GM06990 (cell line): ENCODE measurements around the gene SLC25A41.

ENCODE experiments used
- DNase-seq: peaks from one replicate; pipeline ENCODE4 v3.0.0-alpha.2; 2011; ENCODE audit not compliant: insufficient read length; ENCODE audit errors: extremely low read depth
- H3K27me3 ChIP-seq: replicated peaks from 2 replicates; pipeline ENCODE4 v1.6.0; 2011; ENCODE audit warnings: low read length; ENCODE audit not compliant: control insufficient read depth, insufficient read depth
- H3K36me3 ChIP-seq: 2 replicates; pipeline ENCODE4 v1.5.1; 2011; ENCODE audit warnings: low read length; ENCODE audit not compliant: control insufficient read depth, insufficient read depth
- H3K4me3 ChIP-seq: replicated peaks from 2 replicates; pipeline ENCODE4 v1.5.1; 2011; ENCODE audit warnings: low read depth, mild to moderate bottlenecking, control low read depth, low read length
- TF ChIP-seq, protein P1 (sequence below): IDR thresholded peaks from 2 replicates; pipeline ENCODE4 v1.5.1; 2011; ENCODE audit warnings: low read length, control low read depth, mild to moderate bottlenecking, inconsistent platforms; ENCODE audit not compliant: insufficient read depth, poor library complexity, severe bottlenecking

Gene SLC25A41

DNA sequence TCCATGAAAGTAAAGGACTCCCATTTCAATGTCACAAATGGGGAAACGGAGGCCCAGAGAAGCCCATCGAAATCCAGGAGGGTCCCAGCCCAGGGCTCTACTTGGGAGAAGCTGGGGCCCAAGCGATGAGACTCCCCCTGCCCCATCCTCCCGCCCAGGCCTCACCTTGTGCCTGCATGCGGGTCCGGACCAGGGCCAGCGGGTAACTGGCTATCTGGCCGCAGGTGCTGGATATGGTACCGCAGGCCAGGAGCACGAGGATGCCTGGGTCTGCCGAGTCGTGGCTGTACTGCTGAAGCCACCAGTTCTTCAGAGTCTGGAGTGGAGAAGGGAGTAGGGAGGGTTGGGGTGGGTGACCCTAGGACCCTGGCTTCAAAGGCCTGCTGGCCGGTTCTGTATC is 10.4 kb upstream of the SLC25A41 start:
- DNase-seq: no peak
- no peak overlapping the region for H3K4me3 ChIP-seq
- TF ChIP-seq, protein P1, sequence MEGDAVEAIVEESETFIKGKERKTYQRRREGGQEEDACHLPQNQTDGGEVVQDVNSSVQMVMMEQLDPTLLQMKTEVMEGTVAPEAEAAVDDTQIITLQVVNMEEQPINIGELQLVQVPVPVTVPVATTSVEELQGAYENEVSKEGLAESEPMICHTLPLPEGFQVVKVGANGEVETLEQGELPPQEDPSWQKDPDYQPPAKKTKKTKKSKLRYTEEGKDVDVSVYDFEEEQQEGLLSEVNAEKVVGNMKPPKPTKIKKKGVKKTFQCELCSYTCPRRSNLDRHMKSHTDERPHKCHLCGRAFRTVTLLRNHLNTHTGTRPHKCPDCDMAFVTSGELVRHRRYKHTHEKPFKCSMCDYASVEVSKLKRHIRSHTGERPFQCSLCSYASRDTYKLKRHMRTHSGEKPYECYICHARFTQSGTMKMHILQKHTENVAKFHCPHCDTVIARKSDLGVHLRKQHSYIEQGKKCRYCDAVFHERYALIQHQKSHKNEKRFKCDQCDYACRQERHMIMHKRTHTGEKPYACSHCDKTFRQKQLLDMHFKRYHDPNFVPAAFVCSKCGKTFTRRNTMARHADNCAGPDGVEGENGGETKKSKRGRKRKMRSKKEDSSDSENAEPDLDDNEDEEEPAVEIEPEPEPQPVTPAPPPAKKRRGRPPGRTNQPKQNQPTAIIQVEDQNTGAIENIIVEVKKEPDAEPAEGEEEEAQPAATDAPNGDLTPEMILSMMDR: no peak
- H3K36me3 ChIP-seq: peaks cover 11% of the 10 kb centered on the region
- H3K27me3 ChIP-seq: no peaks in the 10 kb centered on the region

DNA sequence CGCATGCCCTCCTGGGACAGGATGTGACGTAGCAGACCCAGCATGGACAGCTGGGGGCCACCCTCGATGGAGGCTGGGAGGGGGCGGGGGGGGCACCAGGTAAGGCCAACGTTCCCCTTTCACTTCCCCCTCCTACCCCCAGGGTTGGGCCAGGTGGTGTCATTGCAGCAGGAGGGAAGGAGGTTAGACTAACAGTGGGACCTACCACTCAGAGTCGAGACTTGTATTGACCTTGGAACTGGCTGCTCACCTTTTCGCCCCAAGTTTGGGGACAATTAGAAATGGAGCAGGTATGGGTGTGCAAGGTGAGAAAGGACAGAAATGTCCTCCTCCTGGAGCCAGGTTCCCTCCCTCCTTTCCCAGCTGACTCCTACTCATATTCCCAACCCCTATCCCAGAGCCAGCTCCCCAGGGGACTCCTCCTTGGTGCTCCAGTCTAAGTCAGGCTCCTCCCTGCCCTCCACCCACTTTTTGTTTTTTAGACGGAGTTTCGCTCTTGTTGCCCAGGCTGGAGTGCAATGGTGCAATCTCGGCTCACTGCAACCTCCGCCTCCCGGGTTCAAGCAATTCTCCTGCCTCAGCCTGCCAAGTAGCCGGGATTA is 8.6 kb upstream of the SLC25A41 start:
- H3K27me3 ChIP-seq: no peaks in the 10 kb centered on the region
- no peak for DNase-seq
- H3K36me3 ChIP-seq: peaks cover 10% of the 10 kb centered on the region
- no peak overlapping the region for H3K4me3 ChIP-seq
- TF ChIP-seq, protein P1: no peak

DNA sequence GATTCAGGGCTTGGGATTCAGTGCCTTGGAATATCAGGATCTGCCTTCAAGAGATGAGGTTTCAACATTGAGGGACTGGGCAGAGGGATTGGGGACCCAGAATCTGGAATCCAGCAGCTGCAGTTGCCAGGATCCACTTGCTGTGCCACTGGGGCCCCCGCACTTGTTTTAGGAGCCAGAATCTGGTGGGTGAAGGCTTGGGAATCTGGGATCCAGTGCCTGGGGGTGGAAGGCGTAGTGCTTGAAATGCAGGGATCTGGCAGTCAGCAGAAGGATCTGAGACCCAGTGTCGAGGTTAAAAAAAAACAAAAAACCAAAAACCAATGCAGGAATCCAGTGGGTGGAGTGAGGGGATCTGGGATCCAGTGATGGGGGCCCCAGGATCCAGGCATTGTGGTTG is 7.3 kb upstream of the SLC25A41 start:
- TF ChIP-seq, protein P1: no peak
- DNase-seq: no peak
- Histone ChIP-seq H3K27me3 (no peaks in the 10 kb centered on the region), H3K36me3 (peaks cover 10% of the 10 kb centered on the region), H3K4me3 (no peak overlapping the region)

DNA sequence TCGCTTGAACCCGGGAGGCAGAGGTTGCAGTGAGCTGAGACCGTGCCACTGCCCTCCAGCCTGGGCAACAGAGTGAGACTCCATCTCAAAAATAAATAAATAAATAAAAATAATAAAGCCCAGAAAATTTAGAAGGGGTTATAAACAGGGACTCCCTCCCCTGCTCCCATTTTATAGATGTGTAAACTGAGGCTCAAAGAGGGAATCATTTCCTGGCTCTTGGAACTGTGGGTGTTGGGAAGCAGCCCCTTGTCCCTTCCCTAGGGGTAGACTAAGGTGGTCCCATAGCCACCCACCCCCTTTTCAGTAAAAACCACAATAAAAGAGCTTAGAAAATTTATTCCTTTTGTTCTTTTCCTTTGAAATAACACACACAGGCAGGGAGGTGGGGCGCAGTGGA is 6.2 kb upstream of the SLC25A41 start:
- Histone ChIP-seq H3K4me3 (no peak overlapping the region), H3K27me3 (no peaks in the 10 kb centered on the region), H3K36me3 (peaks cover 8% of the 10 kb centered on the region)
- DNase-seq: no peak
- TF ChIP-seq, protein P1: no peak

DNA sequence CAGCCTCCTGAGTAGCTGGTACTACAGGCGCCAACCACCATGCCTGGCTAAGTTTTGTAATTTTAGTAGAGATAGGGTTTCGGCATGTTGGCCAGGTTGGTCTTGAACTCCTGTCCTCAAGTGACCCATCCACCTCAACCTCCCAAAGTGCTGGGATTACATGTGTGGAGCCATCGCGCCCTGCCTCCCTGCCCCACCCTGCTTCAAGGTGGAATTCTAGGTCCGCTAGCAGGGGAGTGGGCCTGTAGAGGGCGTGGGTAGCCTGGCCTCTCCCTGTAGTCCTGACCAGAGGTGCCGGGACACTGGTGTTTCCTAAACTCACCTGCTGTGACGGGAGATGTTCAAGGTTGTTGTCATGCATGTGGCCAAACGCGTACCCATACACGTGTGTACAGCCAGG is 398 bp downstream of the SLC25A41 start:
- Histone ChIP-seq H3K36me3 (no peaks in the 10 kb centered on the region), H3K27me3 (no peaks in the 10 kb centered on the region), H3K4me3 (no peak overlapping the region)
- TF ChIP-seq, protein P1: no peak
- no peak for DNase-seq

DNA sequence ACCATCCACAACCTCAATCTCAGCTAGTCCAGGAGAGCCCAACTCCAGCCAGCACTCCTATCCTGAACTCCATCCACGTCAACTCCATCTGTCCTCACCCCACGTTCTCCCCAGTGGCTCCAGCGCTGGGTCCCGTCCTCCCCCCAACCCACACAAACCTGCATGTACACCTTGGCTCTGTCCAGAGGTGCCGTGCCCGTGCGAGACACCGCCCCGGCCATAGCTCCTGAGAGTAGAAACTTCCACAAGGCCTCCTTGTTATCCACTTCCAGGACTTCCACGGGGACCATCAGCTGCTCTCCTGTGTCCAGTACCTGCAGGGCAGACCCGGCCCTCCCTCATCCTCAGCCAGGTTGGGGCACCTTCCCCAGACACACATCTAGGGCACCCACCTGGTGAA is 1.7 kb downstream of the SLC25A41 start:
- no peaks in the 10 kb centered on the region for H3K36me3 ChIP-seq
- H3K27me3 ChIP-seq: no peaks in the 10 kb centered on the region
- TF ChIP-seq, protein P1: no peak
- H3K4me3 ChIP-seq: no peak overlapping the region
- no peak for DNase-seq
